DMS53 (cell line): ENCODE data around the gene PANX2.

Experiments
- DNase-seq: peaks from one replicate; lab custom pipeline; 2025; lab: John Stamatoyannopoulos, UW

PANX2 gene

DNA sequence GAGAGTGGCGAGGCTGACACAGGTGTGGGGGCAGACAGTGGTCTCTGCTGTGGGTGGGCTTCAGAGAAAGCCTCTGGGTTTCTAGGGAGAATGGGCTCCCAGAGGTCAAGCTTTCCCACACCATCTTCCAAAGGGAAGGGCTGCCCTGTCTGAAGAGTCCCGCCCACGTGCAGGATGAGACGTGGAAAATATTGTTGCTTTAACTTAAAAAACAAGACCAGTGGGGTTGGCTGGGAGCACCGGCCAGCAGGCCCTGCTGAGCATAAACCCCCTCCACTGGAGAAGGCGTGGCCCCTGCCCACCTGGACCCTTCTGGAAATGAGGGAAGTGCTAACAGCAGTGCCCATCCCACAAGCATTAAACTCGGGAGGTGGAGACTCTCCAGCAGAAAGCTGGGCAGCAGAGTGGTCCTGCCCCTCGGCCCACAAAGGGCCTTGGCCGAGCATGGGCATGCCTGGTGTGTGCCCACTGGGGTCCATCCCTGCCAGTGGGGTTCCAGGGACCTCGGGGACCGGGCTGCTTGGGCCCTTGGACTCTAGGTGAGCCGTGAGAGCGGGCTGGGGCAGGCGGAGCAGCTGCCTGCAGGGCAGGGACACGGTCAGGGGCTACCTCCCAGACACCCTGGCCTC lies 45.6 kb downstream of the PANX2 start:
- DNase-seq = no peak

GRCh38 chr22:50216684-50217520 lies 46.4 kb downstream of the PANX2 start:
- no peak for DNase-seq

- no peak for DNase-seq
Measured at GRCh38 chr22:50217543-50218152, 47.1 kb downstream of the PANX2 start.

DNA sequence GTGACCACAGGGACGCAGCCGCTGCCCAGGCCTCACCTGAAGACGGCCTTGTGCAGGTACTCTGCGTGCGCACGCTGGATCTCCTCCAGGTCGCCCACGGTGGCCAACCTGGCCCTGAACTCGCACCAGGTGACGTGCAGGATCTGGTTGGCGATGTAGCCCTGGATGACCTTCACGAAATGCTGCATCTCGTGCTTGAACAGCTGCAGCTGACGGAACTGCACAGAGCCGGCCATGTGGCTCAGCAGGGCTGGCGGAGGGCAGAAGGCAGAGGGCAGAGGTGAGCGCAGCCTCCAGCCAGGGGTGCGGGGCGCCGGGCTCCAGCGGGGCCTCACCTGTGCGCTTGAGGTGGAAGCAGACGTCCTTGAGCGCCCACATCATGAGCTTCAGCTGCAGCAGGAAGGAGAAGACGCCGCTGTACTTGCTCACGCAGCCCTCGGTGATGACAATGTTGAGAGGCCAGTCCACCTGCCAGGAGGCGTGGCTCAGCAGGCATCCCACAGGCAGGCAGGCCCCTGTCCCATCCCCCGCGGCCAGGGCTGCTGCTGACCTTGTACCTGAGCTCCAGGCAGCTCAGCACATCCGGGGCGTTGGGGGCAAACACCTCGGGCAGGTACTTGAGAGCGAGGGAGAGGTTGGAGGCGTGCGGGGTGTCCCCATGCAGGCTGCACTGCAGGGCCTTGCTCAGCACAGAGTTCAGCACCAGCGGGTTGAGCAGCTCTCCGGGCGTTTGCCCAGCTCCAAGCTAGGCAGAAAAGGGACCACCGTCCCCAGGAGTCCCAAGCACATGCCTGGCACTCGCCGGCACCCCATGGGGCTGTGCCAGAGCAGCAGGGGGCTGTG lies 47.8 kb downstream of the PANX2 start:
- peak; percentile 95 for DNase-seq

GRCh38 chr22:50218996-50219727 lies 48.6 kb downstream of the PANX2 start:
- DNase-seq = peak; percentile 96

DNA sequence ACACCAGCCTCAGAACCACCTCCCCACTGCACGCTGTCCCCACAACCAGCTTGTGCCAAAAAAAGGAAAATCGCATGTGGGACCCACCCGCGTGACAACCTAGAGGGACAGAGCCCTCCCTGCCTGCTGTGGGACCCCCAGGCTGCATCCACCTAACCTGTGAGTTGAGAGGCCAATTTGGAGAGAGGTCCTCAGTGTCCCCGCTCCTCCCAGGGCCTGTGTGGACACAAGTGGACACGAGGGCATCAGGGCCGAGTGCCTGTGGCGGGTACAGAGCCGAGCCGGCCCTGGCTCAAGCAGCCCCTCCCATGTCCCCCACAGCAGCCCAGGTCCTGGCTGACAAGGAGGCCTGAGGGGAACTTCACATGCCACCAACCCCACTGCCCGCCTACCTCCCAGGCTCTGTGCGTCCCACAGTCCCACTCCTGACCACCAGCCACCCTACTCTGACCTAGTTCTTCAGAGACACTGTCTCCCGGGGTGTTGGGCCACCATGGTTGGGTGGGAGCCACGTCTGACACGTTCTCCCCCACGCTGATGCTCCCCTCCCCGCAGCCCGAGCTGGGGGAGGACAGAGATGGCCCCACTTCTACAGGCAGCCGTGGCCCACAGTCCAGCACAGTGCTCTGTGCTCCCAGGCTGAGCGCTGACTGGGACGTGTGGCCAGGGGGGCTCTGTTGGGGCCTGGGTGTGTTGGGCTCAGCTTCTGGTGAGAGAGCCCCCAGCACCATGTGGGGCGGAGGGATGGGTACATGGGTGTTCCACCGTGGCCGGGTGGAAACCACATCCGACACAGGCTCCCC lies 49.5 kb downstream of the PANX2 start:
- no peak for DNase-seq

DNA sequence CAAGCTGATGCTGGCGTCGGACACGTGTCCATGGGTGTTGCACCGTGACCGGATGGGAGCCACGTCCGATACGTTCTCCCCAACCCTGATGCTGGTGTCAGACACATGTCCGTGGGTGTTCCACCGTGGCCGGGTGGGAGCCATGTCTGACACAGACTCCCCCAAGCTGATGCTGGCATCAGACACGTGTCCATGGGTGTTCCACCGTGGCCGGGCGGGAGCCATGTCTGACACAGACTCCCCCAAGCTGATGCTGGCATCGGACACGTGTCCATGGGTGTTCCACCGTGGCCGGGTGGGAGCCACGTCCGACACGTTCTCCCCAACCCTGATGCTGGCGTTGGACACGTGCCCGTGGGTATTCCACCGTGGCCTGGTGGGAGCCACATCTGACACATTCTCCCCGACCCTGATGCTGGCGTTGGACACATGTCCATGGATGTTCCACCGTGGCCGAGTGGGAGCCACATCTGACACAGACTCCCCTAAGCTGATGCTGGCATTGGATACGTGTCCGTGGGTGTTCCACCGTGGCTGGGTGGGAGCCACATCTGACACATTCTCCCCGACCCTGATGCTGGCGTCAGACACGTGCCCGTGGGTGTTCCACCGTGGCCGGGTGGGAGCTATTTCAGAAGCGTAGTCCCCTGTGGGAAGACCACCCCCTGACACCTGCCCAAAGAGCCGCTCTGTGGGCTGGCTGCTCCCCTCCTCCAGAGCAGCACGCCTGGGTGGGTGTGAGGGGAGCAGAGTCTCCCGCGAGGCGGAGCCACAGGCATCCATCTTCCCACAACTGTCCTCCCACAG lies 50.3 kb downstream of the PANX2 start:
- DNase-seq = no peak

DNA sequence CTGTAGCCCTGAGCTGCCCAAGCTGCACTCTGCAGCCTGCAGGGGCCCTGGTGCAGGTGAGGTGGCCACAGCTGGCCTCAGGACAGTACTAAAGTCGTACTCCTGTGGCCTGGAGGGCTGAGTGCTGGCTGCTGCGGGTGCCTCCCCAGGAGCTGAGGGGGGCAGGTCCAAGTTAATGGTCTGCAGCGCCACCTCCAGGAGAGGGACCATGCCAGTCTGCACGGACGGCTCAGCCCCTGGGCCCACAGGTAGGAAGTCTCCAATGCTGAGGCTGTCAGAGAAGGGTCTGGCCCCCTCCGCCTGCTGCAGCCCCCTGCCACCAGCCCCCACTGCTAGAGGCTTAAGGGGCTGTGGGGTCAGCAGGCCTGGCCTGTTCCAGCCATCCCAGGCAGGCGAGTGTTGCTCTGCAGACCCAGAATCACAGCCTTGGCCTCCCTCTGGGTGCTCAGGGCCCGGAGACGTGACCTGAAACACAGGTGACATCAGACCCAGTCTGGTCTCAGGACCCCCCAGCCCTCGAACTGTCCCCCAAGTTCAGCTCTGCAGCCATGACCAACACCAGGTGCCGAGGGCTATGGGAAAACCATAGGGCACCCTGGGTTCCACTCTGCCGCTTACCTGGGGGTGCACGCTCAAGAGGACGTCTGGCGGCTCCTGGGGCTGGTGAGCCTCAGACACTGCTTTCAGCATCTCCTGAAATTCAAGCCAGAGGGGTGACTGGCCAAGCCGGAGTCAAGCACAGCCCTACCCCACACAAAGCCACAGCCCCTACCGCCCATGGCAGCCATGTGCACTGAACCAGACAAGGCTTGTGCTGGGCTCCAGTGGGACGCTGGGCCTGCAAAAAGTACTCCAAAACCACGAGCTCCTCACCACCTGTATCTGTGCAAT lies 51.1 kb downstream of the PANX2 start:
- peak; percentile 18 for DNase-seq

- no peak for DNase-seq
Measured at GRCh38 chr22:50222508-50222907, 52.0 kb downstream of the PANX2 start.

DNA sequence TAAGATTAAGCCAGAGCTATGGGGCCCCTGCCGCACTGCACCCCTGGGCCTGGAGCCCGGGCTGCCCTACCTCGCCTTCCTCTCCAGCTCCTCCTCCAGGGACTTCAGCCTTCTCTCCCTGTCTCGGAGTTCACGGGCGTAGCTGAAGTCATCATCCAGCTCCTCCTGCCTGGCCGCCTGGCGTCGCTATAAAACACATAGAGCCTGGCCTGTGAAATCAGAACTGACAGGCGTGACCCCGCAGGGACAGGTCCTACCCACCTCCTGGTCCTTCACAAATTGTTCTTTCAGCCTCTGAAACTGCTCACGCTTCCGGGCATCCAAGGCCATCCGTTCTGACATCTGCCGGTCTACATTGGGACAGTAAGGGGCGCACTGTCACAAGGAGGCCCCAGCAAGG lies 53.5 kb downstream of the PANX2 start:
- no peak for DNase-seq

GRCh38 chr22:50225200-50225969 lies 54.9 kb downstream of the PANX2 start:
- no peak for DNase-seq

DNA sequence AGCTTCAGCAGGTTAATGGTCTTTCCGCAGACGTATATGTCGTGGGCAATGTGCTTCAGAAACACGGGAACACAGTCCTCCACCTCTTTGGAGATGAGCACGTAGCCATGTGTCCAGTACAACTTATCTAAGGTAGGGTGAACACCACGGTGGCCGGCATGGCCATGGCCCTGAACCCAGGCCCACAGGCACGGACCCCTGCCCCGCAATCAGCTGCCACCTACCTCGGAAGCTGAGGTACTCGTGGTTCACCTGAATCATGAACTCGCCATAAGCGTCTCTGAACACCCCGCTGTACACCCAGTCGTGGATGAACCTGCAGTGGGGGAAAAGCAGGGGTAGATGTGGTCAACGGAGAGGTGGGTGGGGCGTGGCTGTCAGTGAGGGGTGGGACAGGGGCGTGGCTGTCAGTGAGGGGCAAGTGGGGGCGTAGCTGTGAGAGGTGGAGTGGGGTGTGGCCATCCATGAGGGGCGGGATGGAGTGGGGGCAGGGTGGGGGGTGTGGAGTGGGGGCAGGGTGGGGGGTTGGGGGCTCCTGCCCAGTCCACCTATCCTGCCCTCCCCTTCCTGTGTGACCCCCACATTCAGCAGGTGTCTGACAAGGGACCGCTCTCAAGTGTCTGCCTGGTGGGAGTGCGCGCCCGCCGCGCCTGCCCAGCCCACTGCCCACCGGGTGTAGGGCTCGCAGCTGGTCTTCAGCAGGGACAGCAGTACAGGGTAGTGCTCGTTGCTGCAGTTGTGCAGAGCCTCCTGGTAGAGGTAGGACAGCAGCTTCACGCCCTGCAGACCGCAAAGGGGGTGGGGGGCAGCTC lies 55.7 kb downstream of the PANX2 start:
- DNase-seq = no peak

- no peak for DNase-seq
Measured at GRCh38 chr22:50226875-50227165, 56.3 kb downstream of the PANX2 start.

DNA sequence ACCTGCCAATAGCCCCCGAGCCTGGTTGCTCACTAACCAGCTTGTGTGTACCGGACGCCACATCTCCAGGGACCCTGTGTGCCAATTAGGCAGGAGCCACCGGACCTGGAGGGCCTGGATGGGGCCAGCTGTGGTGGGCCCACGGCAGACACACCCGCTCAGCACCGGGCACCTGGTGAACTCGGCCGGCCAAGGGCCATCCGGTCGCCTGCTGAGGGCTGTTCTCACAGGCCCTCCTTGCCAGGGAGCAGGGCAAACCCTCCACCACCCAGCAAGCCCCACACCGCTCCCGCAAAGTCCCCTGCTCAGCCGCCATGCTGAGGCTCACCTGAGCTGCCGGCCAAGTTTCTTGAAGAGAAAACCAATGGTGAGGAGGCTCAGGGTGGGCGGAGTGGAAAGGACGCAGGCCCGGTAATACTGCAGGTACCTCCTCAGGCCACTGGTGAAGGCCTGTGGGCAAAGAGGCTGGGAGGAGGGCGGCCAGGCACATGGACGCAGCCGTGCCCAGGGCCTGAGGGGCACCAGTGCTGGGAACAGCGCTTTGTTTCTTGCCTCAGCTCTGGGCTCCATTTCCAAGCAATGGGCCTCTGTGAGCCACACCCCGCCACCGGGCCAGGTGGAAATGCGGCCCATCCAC lies 57.2 kb downstream of the PANX2 start:
- no peak for DNase-seq

DNA sequence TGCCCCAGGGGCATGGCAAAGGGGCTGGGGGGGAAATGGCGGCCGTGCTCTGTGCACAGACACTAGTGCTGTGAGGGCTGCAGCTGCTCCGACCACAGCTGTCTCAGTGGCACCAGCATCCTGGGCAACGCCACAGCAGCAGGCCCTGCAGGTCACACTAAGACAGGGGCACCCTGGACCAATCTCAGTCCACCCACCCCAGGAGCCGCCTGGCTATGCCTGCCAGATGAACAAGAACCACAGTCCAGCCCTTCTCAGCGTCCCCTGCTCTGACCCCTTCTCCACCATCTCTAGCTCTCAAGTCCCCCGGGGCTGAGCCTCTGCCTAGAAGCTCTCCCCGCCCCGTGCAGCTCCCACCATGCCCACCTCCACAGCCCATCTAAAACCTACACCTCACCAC lies 57.8 kb downstream of the PANX2 start:
- no peak for DNase-seq

GRCh38 chr22:50229370-50229769 lies 58.8 kb downstream of the PANX2 start:
- no peak for DNase-seq
